GM12878 (cell line): Measurements from ENCODE around the gene ANKS1A. TPM values are rescaled to one million over a fixed set of nuclear protein-coding genes. Genes with fewer than 3 reads are reported as not detected.

Source experiments
- ATAC-seq: fragments of 200-7000 bp; cut with Tn5 transposase; 3 replicates; pipeline ENCODE4 v1.9.1; 2020; ENCODE audit warnings: mild to moderate bottlenecking, moderate library complexity
- BruUV-seq: library from RNA; stranded (reverse); fragments of 400-500 nt; replicated peaks from 2 replicates; lab custom pipeline; 2021; lab: Mats Ljungman, UMichigan
- CTCF ChIA-PET: fragments of 300-600 bp; sonication (Branson Sonifier 250); formaldehyde crosslinking; extraction: SDS; loops from one replicate; lab custom pipeline; 2021; ENCODE audit warnings: inconsistent platforms; lab: Yijun Ruan, JAX
- POLR2A ChIA-PET: fragments of 350-600 bp; formaldehyde crosslinking; extraction: SDS; loops from one replicate; lab custom pipeline; 2021; ENCODE audit warnings: inconsistent platforms; lab: Charles Lee
- RAD21 ChIA-PET: fragments of 300-600 bp; sonication (Branson Sonifier 250); formaldehyde crosslinking; loops from one replicate; lab custom pipeline; 2023; ENCODE audit warnings: antibody characterized with exemption; ENCODE audit not compliant: unreplicated experiment; lab: Charles Lee
- SMC1A ChIA-PET: fragments of 300-600 bp; sonication (Branson Sonifier 250); formaldehyde crosslinking; loops from one replicate; lab custom pipeline; 2023; ENCODE audit not compliant: unreplicated experiment, uncharacterized antibody; lab: Charles Lee
- DNase-seq: peaks from one replicate; pipeline ENCODE4 v3.0.0-alpha.2; 2011; ENCODE audit warnings: low read depth, low spot score
- FAIRE-seq: peaks from 3 replicates; lab custom pipeline; 2011; peaks lifted over from hg19 to GRCh38; lab: Jason Lieb, UNC
- H2AFZ ChIP-seq: 2 replicates; pipeline ENCODE4 v1.6.0; 2011; ENCODE audit warnings: low read depth, low read length, control low read depth; ENCODE audit not compliant: control insufficient read depth
- H3K27ac ChIP-seq: 2 replicates; pipeline ENCODE4 v1.5.1; 2011; ENCODE audit warnings: control low read depth; ENCODE audit not compliant: control insufficient read depth, insufficient read depth
- H3K27me3 ChIP-seq, 2 experiments: replicated peaks in 1 of 2; 2 replicates each; pipeline versions ENCODE4 v1.6.0 to v1.6.1; 2011; ENCODE audit warnings: low read length in 1 of 2; ENCODE audit not compliant: control insufficient read depth in 2 of 2, insufficient read depth in 2 of 2
- H3K36me3 ChIP-seq, 2 experiments: 2 replicates each; pipeline ENCODE4 v1.5.1; 2011; ENCODE audit warnings: low read length in 1 of 2; ENCODE audit not compliant: control insufficient read depth in 2 of 2, insufficient read depth in 2 of 2
- H3K4me1 ChIP-seq: 2 replicates; pipeline ENCODE4 v1.6.1; 2011; ENCODE audit warnings: mild to moderate bottlenecking, low read length, moderate library complexity, mixed read lengths; ENCODE audit not compliant: control insufficient read depth, insufficient read depth
- H3K4me2 ChIP-seq: 2 replicates; pipeline ENCODE4 v1.6.0; 2011; ENCODE audit warnings: control low read depth; ENCODE audit not compliant: control insufficient read depth, insufficient read depth
- H3K4me3 ChIP-seq: fragments of 200-600 bp; sonication (generic); 2 replicates; pipeline ENCODE4 v1.5.1; 2016
- H3K79me2 ChIP-seq: 2 replicates; pipeline ENCODE4 v1.6.0; 2011; ENCODE audit warnings: low read length; ENCODE audit not compliant: control insufficient read depth, insufficient read depth
- H3K9ac ChIP-seq: 2 replicates; pipeline ENCODE4 v1.8.0; 2011; ENCODE audit warnings: low read length, control low read depth, mixed read lengths; ENCODE audit not compliant: control insufficient read depth, insufficient read depth
- H3K9me3 ChIP-seq: replicated peaks from 3 replicates; pipeline ENCODE4 v1.5.1; 2011; ENCODE audit warnings: mild to moderate bottlenecking, low read length; ENCODE audit not compliant: control insufficient read depth, insufficient read depth
- H4K20me1 ChIP-seq: 2 replicates; pipeline ENCODE4 v1.6.0; 2011; ENCODE audit not compliant: control insufficient read depth, insufficient read depth
- CREM ChIP-seq: IDR thresholded peaks from 2 replicates; pipeline ENCODE4 v1.6.1; 2014; ENCODE audit warnings: antibody characterized with exemption, low read depth
- KAT2A ChIP-seq: conservative IDR thresholded peaks from 2 replicates; pipeline ENCODE4 v1.6.1; 2011; ENCODE audit warnings: low read depth, low read length; ENCODE audit not compliant: control insufficient read depth
- TAF1 ChIP-seq: IDR thresholded peaks from 2 replicates; pipeline ENCODE4 v1.6.1; 2011; ENCODE audit warnings: mild to moderate bottlenecking, low read depth, low read length, borderline replicate concordance
- YBX1 ChIP-seq: fragments of 450-650 bp; IDR thresholded peaks from 2 replicates; pipeline ENCODE4 v1.6.1; 2016; ENCODE audit warnings: antibody characterized with exemption
- ZNF24 ChIP-seq: fragments of 450-650 bp; IDR thresholded peaks from 2 replicates; pipeline ENCODE4 v1.6.1; 2017; ENCODE audit warnings: antibody characterized with exemption, mild to moderate bottlenecking
- WGBS: methylation state at CpG from one replicate; pipeline ENCODE4 v1.1.6; 2016; ENCODE audit warnings: low lambda C conversion rate; ENCODE audit not compliant: insufficient replicate concordance, insufficient coverage; ENCODE audit errors: missing lambda C conversion rate; 5-methylcytosine and 5-hydroxymethylcytosine counted together
- in situ Hi-C: fragments of 300-500 bp; cut with MboI; formaldehyde crosslinking; loops from 9 replicates; pipeline ENCODE4 v1.14.3; 2018; ENCODE audit warnings: mixed read lengths
- intact Hi-C: fragments of 100-400 bp; cut with micrococcal nuclease; formaldehyde crosslinking; loops from one replicate; pipeline ENCODE4 v1.14.2; 2022; ENCODE audit not compliant: unreplicated experiment
- polyA plus RNA-seq, 11 experiments: library from polyadenylated mRNA; depleted of rRNA in 4 of 11; unstranded in 6 of 11; stranded (reverse) in 5 of 11; fragments of >200 nt; fragmentation: Nextera tagmentation in 4 of 11; fragmentation: Illumina TruSeq in 1 of 11; extraction: Ambion mirVana in 4 of 11; extraction: Trizol in 1 of 11; gene quantifications; 1 replicate in 1 of 11; 2 replicates in 10 of 11; pipeline versions ENCODE4 v1.2.1 to v1.2.3, GENCODE V29; 2011 to 2016; ENCODE audit warnings: inconsistent platforms in 2 of 11, missing spikeins in 2 of 11, low read depth in 1 of 11
- total RNA-seq, 4 experiments: library from RNA; depleted of rRNA in 3 of 4; stranded (reverse); fragments of >200 nt in 3 of 4; fragmentation: Illumina TruSeq in 1 of 4; extraction: Trizol in 1 of 4; gene quantifications; 2 replicates each; pipeline versions ENCODE4 v1.2.1 to v1.2.3, GENCODE V29; 2013 to 2021
- TF ChIP-seq, protein P1 (sequence below): fragments of 450-650 bp; IDR thresholded peaks from 2 replicates; pipeline ENCODE4 v1.6.1; 2018; ENCODE audit warnings: mild to moderate bottlenecking, low read depth, moderate library complexity; ENCODE audit not compliant: partially characterized antibody

The ANKS1A gene
- total and polyA plus RNA-seq, 10 of the 15 experiments (the other 5 are each of a cell fraction or from before 2014, with no cell fraction given): 0.60 to 7.0 (median 3.0) TPM

DNA sequence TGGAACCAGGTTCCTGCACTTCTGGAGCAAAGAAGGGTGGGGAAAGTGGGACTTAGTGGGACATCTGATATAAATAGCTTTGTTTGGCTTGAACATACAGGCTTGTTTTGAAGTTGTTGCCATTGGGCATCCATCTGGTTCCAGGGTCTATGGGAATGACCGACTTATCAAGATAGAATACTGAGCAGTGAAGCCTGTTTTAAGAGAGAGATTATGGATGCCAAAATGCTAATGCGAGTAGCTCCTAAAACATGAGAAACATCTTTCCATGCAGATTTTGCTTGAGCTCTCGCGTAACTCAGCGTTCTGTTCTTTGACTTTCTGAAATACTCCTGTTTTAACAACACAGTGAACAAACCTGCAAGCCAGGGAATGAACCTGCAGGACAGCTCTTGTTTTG, 98.5 kb downstream of the ANKS1A start:
- H3K9ac ChIP-seq: no peak overlapping the region
- ChIA-PET POLR2A (interaction anchor here (0.5 kb wide), 1 partner anchor 99 kb away, joined by 3 read pairs; the partner anchor contains the start of gene ANKS1A), RAD21 (interaction anchor here (0.6 to 2.6 kb wide), 14 partner anchors 20 to 528 kb away, joined by 3 to 18 read pairs (median 5); no protein-coding TSS in a partner anchor), SMC1A (interaction anchor here (0.6 to 6.2 kb wide), 16 partner anchors 9 to 528 kb away, joined by 3 to 88 read pairs (median 4); no protein-coding TSS in a partner anchor), CTCF (interaction anchor here (0.6 to 6.9 kb wide), 37 partner anchors 11 to 572 kb away, joined by 3 to 145 read pairs (median 5); partner anchors contain the start of genes TAF11 and TCP11)
- ATAC-seq: no peak
- intact Hi-C loops (loop anchor here (5.0 kb wide), 1 partner anchor 220 kb away; no protein-coding TSS in a partner anchor), in situ Hi-C loops (loop anchor here (5.0 kb wide), 1 partner anchor 150 kb away; no protein-coding TSS in a partner anchor)
- H4K20me1 ChIP-seq: no peaks in the 10 kb centered on the region
- H2AFZ ChIP-seq: no peak overlapping the region
- peaks cover 0 to under 1% of the 10 kb centered on the region in 2 experiments; a peak in 2 of 4 replicates for H3K36me3 ChIP-seq
- H3K4me1 ChIP-seq: peaks cover 3% of the 10 kb centered on the region
- no peaks in the 10 kb centered on the region for H3K79me2 ChIP-seq
- no peaks in the 10 kb centered on the region for H3K9me3 ChIP-seq
- no TSS peak for BruUV-seq
- no peak for DNase-seq
- no peak overlapping the region for H3K27ac ChIP-seq
- 96% methylated on average over 5 of the region's 5 CpGs for WGBS
- no peak for FAIRE-seq
- no peaks in the 10 kb centered on the region for H3K27me3 ChIP-seq
- H3K4me3 ChIP-seq: no peak overlapping the region
- TF ChIP-seq CREM: no peak
- TF ChIP-seq, protein P1, sequence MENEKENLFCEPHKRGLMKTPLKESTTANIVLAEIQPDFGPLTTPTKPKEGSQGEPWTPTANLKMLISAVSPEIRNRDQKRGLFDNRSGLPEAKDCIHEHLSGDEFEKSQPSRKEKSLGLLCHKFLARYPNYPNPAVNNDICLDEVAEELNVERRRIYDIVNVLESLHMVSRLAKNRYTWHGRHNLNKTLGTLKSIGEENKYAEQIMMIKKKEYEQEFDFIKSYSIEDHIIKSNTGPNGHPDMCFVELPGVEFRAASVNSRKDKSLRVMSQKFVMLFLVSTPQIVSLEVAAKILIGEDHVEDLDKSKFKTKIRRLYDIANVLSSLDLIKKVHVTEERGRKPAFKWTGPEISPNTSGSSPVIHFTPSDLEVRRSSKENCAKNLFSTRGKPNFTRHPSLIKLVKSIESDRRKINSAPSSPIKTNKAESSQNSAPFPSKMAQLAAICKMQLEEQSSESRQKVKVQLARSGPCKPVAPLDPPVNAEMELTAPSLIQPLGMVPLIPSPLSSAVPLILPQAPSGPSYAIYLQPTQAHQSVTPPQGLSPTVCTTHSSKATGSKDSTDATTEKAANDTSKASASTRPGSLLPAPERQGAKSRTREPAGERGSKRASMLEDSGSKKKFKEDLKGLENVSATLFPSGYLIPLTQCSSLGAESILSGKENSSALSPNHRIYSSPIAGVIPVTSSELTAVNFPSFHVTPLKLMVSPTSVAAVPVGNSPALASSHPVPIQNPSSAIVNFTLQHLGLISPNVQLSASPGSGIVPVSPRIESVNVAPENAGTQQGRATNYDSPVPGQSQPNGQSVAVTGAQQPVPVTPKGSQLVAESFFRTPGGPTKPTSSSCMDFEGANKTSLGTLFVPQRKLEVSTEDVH: no peak
- no peak for TF ChIP-seq ZNF24
- TF ChIP-seq TAF1: no peak
- TF ChIP-seq YBX1: no peak
- no peak for TF ChIP-seq KAT2A
- H3K4me2 ChIP-seq: no peak overlapping the region
